Mucosa of rectum (tissue), 2 donors: ENCODE measurements around the gene CUBN.

Source experiments
- H3K27ac ChIP-seq, 2 donors: one replicate each; pipeline ENCODE4 v1.7.0; 2013; ENCODE audit warnings: inconsistent platforms in 2 of 2, low read depth in 2 of 2, low read length in 2 of 2
- H3K27me3 ChIP-seq, 2 donors: one replicate each; pipeline ENCODE4 v1.7.0; 2013; ENCODE audit warnings: low read length in 2 of 2; ENCODE audit not compliant: control insufficient read depth in 2 of 2, insufficient read depth in 2 of 2
- H3K36me3 ChIP-seq, 2 donors: one replicate each; pipeline ENCODE4 v1.7.0; 2013; ENCODE audit warnings: low read length in 2 of 2; ENCODE audit not compliant: control insufficient read depth in 2 of 2, insufficient read depth in 2 of 2
- H3K4me1 ChIP-seq, 2 donors: one replicate each; pipeline ENCODE4 v1.7.0; 2013; ENCODE audit warnings: low read length in 2 of 2, mild to moderate bottlenecking in 1 of 2; ENCODE audit not compliant: control insufficient read depth in 2 of 2, insufficient read depth in 2 of 2
- H3K4me3 ChIP-seq, 2 donors: one replicate each; pipeline ENCODE4 v1.7.0; 2013; ENCODE audit warnings: low read length in 2 of 2
- H3K9ac ChIP-seq, 2 donors: one replicate each; pipeline ENCODE4 v1.7.0; 2013; ENCODE audit warnings: low read length in 2 of 2, low read depth in 1 of 2, mild to moderate bottlenecking in 1 of 2
- H3K9me3 ChIP-seq, 2 donors: one replicate each; pipeline ENCODE4 v1.7.0; 2013; ENCODE audit warnings: low read length in 2 of 2; ENCODE audit not compliant: control insufficient read depth in 2 of 2
- donor health status: healthy.
- donor health status: Normal muscosa, but diverticular disease.

The CUBN gene

DNA sequence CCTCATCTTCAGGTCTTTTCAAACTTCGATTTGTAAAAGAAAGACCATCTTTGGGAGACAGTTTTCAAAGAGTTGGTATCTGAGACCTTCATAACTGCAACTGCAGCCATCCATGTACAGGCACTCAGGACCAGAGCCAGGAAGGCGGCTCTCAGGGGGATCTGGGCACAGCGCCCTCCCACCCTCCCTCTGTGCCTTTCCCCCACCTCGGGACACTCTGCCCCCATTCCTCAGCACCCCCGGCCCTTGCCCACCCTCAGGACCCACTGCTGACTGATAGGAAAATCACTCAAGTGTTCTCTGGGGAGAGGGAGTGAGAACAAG lies 143.6 kb downstream of the CUBN start:
- H3K9me3 ChIP-seq: no peaks in the 10 kb centered on the region
- peak overlapping the region; percentile 62 to 64 for H3K27ac ChIP-seq
- no peaks in the 10 kb centered on the region for H3K27me3 ChIP-seq
- H3K4me1 ChIP-seq: no peaks in the 10 kb centered on the region
- H3K9ac ChIP-seq: no peak overlapping the region
- H3K4me3 ChIP-seq: no peak overlapping the region
- no peaks in the 10 kb centered on the region for H3K36me3 ChIP-seq

DNA sequence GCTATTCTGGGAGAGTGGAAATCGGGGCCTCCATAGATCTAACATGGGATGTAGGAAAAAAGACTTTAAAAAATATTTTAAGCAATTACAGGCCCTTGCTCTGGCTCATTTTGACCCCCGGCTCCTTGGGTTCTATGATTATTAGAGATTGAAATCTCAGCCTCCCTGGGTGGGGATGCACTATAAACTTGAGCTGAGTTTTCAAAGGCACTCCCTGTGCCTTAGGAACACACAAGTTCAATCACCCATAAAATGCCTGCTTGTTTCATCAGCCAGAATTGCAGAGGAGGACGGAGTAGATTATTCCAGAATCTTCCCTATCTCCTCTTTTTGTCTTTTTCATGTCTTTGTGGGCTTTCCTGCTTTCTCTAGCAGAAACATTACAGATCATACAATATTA lies 145.4 kb downstream of the CUBN start:
- no peaks in the 10 kb centered on the region for H3K36me3 ChIP-seq
- H3K27me3 ChIP-seq: no peaks in the 10 kb centered on the region
- no peak overlapping the region for H3K27ac ChIP-seq
- H3K4me3 ChIP-seq: no peak overlapping the region
- H3K4me1 ChIP-seq: no peaks in the 10 kb centered on the region
- H3K9me3 ChIP-seq: no peaks in the 10 kb centered on the region
- no peak overlapping the region for H3K9ac ChIP-seq

DNA sequence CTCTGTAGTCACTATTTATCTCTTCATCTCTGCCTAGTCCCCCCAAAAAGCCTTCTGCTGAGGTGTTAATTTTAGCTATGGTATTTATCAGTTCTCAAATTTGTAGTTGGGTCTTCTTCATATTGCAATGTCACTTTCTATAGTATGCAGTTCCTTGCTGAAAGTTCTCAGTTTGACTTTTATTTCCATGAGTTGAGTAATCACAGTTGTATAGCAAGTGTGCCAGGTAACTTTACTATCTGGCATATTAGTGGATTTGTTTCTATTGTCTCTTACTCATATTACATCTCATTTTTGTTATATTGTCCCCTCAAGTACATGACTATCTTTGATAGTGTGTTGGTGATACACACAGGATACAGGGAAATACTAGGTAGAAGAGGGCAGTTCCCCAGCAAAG lies 152.8 kb downstream of the CUBN start:
- H3K9me3 ChIP-seq: no peaks in the 10 kb centered on the region

DNA sequence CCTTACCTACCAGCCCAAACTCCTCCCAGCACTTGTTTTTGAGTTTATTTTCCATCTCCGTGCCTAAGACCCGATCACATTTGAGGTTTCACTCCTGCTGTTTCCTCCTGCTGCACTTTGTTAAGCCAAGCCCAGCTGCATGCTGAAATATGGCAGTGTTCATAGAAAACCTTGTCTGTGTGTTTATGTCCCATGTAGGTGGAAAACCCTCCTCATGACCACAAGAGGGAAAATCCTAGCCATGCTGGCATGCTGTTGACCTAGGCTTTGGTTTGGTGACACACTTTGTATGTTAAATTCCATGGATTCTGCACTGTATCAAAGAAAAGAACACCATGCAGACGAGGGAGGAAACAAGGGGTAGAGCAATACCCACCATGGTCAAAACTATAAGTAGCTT lies 154.4 kb downstream of the CUBN start:
- Histone ChIP-seq H3K9me3 (no peaks in the 10 kb centered on the region), H3K27ac (no peak overlapping the region), H3K27me3 (no peaks in the 10 kb centered on the region), H3K36me3 (no peaks in the 10 kb centered on the region), H3K4me3 (no peak overlapping the region), H3K4me1 (no peaks in the 10 kb centered on the region), H3K9ac (no peak overlapping the region)

More for the DNA sequence above, 152.8 kb downstream of the CUBN start:
- no peaks in the 10 kb centered on the region for H3K27me3 ChIP-seq
- no peaks in the 10 kb centered on the region for H3K4me1 ChIP-seq
- H3K9ac ChIP-seq: no peak overlapping the region
- no peaks in the 10 kb centered on the region for H3K36me3 ChIP-seq
- H3K4me3 ChIP-seq: no peak overlapping the region
- H3K27ac ChIP-seq: no peak overlapping the region

DNA sequence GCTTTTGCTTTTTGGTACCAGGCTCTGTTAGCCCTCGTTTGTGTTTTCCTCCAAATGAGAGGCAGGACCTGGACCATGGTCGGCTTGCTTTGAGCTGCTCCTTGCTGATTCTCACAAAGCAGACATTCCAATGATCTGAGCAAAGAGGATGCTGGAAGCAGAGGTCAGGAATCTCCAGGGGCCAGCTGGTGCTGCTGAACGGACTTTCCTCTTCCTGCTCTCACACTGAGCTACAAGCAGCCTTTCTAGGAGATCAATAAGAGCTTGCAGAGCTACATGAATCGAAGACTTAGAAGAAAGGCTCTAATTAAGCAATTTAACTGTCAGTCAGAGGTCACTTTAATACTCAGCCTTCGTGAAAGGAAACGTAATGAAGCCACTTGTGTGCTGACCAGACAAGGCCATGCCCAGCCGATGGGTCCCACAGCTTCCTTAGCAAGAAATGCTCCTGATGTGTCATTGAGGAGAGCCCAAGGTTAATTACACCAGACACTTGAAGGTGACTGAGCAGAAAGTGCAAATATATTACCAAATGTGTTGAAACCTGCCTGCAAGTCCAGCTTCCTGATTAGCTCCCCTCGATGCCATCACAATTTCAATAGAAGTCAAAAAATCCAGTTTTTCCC lies 161.1 kb downstream of the CUBN start:
- peak overlapping the region; percentile 57 to 59 for H3K27ac ChIP-seq

DNA sequence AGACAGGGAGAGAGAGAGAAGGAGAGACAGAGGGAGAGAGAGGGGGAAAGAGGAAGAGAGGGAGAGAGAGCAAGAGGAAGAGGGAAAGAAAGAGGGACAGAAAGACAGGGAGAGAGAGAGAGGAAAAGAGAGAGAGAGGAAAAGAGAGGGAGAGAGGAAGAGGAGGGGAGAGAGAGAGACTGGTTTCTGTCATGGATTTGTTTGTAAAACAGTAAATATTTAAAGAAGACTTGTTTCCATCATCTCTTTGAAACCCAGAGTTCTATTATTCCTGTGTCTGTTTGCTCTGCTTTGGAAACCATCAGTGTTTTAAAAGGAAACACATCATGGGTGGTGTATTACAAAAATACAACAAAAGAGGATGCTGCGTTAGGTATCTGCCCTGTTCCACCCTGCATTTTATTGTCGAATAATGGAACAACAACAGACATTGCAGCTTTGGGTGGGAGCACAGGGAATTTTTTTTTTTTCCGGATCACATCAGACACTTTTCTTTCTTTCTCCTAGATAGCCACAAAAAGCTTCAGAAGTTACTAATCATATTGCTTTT lies 161.7 kb downstream of the CUBN start:
- Histone ChIP-seq H3K27ac (peak overlapping the region; percentile 57 to 59), H3K9ac (peak overlapping the region in 1 of 2 donors; percentile 29), H3K36me3 (no peaks in the 10 kb centered on the region), H3K27me3 (no peaks in the 10 kb centered on the region), H3K4me3 (peak overlapping the region in 1 of 2 donors; percentile 1), H3K9me3 (no peaks in the 10 kb centered on the region), H3K4me1 (peaks cover 0 to 8% of the 10 kb centered on the region in 2 donors)

More for the DNA sequence above, 161.1 kb downstream of the CUBN start:
- no peaks in the 10 kb centered on the region for H3K9me3 ChIP-seq
- H3K9ac ChIP-seq: no peak overlapping the region
- H3K36me3 ChIP-seq: no peaks in the 10 kb centered on the region
- H3K4me3 ChIP-seq: peak overlapping the region in 1 of 2 donors; percentile 1
- no peaks in the 10 kb centered on the region for H3K27me3 ChIP-seq
- peaks cover 0 to 8% of the 10 kb centered on the region in 2 donors for H3K4me1 ChIP-seq

DNA sequence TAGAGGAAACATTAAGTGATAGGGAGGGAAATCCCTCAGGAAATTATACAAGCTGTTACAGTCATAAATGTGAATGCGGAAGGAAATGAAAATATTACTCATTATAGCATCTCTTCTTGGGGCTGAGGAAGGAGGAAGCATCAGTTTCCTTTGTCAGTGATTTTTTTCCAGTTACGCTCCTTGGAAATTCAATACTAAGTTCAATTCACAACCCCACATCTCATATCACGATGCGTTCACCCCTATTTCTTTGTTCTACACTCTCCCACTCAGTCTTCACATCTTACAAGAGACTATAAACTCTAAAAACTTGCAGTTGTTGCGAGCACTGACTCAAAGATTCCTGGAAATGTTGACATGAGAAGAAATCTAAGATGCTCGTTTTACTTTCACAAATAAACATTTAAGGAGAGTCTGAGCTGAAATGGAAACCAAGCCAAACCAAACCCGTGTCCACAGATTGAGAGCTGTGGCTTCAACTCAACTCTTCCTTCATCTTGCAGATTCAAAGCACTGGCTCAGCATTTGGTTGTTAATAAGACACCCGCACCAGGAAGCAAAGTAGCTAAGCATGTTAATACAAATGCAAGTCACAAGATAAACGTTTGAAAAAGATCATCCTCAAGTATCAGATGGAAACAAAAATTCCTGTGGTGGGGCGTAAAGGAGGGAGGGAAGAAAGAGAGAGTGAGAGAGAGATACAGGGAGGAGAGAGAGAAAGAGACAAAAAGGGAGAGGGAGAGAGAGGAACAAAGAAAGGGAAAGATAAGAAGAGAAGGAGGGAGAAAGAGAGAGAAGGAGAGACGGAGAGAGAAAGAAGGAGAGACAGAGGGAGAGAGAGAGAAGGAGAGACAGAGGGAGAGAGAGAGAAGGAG lies 162.4 kb downstream of the CUBN start:
- Histone ChIP-seq H3K4me3 (peak overlapping the region in 1 of 2 donors; percentile 25), H3K27me3 (no peaks in the 10 kb centered on the region), H3K4me1 (peaks cover 0 to 8% of the 10 kb centered on the region in 2 donors), H3K9me3 (no peaks in the 10 kb centered on the region), H3K36me3 (no peaks in the 10 kb centered on the region), H3K9ac (peak overlapping the region; percentile 26 to 29), H3K27ac (peak overlapping the region; percentile 57 to 59)

DNA sequence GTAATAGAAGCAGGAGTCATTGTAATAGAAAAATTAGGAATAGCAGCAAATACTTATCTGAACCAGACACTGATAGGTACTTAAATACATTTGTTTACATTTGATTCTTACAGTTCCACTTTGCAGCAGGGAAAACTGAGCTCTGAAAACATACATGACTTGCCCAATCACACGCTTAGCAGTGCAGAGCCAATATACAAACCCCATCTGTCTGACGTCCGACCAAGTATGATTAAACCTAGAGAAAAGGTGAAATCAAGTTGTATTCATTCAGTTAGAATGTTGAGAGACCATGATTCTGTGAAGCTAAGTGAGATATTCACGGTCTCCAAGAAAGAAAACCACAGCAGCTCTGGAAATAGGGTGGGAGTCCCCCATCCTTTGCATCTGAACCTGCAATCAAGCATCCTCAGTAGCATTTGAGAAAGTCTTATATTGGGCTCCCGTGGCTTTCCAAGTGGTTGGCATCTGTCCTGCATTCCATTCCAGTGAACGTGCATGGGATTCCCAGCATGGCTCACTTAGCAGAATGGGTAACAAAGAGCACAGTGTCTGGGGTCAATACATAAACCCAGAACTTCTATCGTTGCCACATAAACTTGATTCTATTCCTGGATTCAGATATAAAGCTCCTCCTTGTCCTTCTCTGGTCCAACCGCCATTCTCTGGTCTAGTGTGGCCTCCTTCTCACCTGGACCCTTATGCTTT lies 163.7 kb downstream of the CUBN start:
- H3K9ac ChIP-seq: no peak overlapping the region
- no peaks in the 10 kb centered on the region for H3K36me3 ChIP-seq
- H3K27ac ChIP-seq: peak overlapping the region in 1 of 2 donors; percentile 56
- H3K4me1 ChIP-seq: peaks cover 0 to 8% of the 10 kb centered on the region in 2 donors
- no peaks in the 10 kb centered on the region for H3K9me3 ChIP-seq
- H3K4me3 ChIP-seq: no peak overlapping the region
- no peaks in the 10 kb centered on the region for H3K27me3 ChIP-seq

DNA sequence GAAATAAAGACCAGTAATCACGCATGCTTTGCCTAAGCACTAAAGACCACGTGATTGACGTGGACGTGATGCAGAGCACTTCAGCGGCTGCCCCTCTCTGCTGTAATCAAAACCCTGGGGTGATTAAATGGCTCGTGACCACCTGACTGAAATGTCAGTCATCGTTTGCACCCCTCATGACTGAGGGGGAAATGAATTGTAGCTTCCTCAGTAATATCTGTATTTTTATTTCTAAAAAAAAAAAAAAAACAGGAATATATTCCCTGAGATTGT lies 164.3 kb downstream of the CUBN start:
- Histone ChIP-seq H3K9ac (no peak overlapping the region), H3K4me3 (no peak overlapping the region), H3K9me3 (no peaks in the 10 kb centered on the region), H3K27me3 (no peaks in the 10 kb centered on the region), H3K4me1 (peaks cover 0 to 8% of the 10 kb centered on the region in 2 donors), H3K27ac (no peak overlapping the region), H3K36me3 (no peaks in the 10 kb centered on the region)
